NCI-H128 (cell line): Measurements from ENCODE around the gene FAM227A.
"Not testable (repeated sequence)": the region's sequence is repeated elsewhere in the genome, so short reads cannot be mapped to it uniquely, and the experiment has no call there.

Experiments
- DNase-seq: peaks from one replicate; lab custom pipeline; 2025; ENCODE audit not compliant: unreplicated experiment; lab: John Stamatoyannopoulos, UW

FAM227A gene

DNA sequence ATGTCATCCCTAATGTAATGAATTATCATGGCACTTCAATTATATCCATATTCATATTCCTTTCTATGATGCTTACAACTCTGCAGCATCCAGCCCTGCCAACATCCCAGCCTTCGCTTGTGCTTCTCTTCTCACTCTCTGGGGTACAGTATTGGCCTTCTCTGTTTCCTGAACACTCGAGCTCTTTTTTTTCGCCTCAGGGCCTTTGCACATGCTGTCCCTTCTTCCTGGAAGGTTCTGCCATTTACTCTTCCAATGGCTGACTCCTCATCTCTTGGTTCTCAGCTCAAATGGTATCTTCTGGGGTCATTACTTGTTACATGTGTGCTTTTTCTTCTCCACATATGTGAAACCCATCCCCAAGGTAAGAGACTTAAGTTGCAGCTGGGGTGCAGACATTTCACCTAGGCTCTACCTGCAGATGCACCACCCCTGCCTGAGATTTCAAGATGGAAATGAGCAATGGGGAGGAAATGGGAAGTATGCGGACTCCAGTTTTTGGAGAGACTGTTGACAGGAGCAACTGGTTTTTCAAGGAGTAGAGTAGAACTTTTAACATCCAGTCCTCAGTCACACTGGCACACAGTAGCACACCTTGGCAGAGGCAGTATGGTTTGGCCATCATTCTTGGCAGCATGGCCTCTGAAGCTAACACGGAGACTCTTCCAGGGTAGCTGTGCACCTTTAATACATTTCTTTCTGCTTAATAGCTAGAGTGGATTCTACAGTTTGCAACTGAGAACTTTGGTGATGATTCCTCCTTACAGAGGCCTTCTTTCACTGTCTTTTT is 43.8 kb downstream of the FAM227A start:
- DNase-seq = no peak

DNA sequence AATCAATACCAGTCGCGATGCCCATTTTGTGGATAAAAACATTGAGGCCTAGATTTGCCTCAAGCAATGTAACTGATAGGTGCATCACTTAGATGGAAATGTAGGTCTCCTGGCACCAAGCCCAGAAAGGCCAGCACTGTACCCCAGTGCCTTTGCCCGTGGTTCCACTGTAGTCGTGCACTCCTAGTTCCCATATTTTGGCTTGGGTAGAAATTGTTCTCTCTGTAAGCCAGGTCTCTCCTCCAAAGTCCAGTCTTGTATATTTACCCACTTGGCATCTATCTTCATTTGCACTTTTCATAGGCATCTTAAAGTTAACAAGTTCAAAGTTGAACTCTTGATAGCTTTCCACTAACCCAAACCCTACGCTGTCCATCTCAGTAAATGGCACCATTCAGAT is 44.6 kb downstream of the FAM227A start:
- no peak for DNase-seq

DNA sequence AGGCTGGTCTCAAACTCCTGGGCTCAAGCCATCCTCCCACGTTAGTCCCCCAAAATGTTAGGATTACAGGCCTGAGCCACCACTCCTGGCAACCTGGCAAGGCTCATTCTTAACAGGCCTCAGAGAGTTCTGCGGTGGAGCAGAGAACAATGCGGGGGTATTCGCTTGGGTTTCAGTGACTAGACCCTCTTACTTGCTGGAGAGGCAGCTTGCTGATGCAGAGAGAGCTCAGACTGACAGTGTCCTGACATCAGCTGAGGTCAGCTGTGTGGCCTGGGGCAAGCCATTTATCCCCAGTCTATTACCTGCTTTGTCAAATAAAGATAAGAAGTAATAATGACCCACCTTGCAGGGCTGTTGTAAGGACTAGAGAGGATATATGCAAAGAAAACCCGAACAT is 46.0 kb downstream of the FAM227A start:
- DNase-seq = no peak

DNA sequence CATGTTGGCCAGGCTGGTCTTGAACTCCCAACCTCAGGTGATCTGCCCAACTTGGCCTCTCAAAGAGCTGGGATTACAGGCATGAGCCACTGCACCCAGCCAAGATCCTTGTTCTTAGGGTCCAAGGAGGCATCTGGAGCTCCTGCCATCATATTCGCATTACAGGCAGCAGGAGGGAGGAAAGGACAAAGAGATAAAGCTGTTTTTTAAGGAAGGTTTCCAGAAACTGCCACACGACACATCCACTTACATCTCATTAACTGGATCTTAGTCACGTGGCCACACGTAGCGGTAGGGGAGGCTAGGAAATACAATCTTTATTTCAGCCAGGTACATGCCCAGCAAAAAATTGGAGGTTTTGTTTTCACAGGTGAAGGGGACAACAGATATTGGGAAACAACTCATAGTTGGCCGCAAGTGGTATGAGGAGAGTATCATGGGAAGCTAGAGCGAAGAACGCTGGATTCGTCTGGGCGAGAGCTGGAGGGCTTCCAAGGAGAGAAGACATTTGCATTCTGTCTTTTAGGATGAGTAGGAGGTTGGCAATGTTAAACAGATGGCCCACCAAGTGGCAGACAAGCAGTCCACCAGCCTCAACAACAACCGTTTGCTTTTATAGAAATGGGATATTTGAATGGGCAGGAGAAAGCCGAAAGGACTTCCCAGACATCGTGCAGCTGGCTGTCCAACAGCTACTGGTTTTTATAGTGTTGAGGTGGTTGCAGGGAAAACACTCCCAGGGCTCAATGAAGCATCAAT is 47.0 kb downstream of the FAM227A start:
- no peak for DNase-seq

DNA sequence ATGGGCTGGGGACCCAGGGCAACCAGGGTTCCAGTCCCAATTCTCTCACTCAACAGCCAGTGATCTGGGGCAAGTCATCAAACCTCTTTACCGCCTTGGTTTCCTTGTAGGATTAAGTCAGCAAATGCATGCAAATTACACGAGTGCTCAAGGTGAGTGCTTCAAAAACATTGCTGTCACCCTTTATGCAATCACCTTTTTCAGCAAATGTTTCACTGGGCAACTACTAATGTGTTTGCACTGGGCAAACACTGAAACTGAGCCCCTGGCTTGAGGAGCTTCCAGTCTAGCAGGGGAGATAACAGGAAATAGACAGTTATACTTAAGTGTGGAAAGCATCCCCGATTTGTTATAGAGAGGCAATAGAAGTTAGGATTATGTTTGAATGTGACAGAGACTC is 48.5 kb downstream of the FAM227A start:
- DNase-seq = no peak

DNA sequence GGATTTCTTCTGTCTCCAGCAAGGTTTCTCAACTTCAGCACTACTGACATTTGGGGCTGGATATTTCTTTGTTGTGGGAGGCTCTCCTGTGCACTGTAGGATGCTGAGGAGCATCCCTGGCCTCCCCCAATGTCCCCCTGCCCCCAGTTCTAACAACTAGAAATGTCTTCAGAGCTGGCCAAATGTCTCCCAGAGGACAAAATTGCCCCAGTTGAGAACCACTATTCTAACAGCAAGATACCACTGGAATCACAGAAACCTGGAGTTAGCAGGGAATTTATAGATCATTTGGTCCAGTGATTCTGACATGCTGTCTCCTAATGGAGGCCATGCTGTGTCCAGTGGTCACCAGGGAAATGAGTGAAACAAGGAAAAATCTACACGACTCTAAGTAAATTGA is 54.0 kb downstream of the FAM227A start:
- DNase-seq = no peak

DNA sequence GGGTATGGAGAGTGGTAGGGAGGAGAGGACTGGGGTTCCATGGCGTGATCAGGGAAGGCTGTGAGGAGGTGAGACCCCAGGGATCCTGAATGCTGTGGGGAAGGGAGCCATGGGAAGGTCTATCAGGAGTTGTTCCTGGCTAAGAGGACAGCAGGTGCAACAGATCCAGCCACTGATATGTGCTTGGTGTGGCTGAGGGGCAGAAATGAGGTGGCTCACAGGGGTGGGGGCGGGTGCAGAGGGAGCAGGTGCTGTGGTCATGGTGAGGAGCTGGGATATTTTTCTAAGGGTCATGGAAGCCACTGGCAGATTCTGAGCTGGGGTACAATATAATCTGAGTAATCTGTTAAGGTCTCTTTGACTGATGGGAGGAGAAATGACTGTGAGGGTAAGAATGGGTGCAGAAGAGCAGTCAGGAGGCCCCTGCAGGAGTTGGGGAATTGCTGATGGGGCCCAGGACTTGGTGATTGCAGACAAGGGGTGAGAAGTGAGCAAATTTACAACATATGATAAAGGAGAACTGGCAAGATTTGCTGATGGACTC is 54.9 kb downstream of the FAM227A start:
- no peak for DNase-seq

DNA sequence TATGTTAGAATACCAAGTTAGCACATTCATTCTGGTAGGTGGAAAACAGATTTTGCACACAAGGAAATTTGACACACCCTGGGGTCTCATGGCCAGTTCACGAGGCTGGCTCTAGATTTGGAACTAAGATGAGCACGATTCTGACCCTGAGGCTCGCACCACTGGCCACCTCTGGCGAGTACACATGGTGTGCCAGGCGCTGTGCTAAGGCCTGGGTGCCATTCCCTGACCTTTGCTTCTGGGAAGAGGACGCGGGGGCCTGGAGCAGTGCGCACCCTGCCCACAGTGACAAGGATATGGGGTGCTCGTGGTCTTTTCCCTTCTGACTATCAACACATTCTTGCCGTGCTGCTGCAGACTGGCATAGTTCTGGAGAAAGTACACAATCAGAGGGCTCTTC is 56.7 kb downstream of the FAM227A start:
- DNase-seq = no peak

DNA sequence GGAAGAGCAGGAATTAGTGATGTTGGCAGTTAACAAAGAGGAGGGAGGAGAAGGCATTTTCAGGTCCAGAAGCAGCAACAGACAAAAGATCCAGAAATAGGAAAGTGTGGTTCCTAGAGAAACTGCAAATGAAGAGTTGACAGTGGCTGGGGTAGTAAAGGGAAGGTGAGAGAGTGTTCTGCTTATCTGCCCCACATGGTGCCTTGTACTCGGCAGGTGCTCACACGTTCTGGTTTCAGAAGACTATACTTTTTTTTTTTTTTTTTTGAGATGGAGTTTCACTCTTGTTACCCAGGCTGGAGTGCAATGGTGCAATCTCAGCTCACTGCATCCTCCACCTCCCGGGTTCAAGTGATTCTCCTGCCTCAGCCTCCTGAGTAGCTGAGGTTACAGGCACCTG is 73.3 kb downstream of the FAM227A start:
- DNase-seq = not testable (repeated sequence)

DNA sequence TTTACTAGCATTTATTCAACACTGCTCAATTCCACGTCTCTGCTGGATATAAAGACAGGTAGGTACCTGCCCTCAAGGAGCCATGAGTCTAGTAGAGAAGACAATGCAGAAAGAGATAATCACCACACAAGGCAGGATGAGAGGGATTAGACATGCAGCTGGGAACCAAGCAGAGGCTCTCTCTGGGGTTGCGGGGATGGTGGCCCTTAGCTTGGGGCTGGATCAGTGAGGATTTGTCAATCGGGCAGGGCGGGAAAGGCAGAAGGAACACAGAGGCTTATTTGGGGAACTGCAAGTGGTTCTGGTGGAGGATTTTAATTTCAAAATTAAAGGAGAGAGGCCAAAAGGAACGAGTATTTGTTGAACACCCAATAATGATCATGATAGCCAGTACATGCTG is 77.7 kb downstream of the FAM227A start:
- no peak for DNase-seq

DNA sequence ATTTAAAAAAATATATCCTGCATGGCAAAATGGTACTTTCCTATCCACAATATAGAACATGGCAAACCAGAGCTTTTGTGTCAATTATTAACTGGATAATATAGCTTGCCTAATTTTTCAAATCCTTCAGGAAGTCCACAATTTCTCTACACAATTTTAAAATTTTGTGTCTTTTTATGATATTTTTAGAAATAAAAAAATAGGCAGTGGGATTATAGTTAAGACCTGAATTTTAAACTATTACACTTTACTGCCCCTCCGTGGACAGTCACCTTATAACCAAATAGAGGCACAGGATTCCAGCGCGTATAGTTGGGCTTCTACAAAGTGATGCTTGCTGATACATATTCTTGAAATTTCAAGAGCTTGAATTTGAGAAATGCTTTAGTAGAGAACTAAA is 84.1 kb downstream of the FAM227A start:
- no peak for DNase-seq

DNA sequence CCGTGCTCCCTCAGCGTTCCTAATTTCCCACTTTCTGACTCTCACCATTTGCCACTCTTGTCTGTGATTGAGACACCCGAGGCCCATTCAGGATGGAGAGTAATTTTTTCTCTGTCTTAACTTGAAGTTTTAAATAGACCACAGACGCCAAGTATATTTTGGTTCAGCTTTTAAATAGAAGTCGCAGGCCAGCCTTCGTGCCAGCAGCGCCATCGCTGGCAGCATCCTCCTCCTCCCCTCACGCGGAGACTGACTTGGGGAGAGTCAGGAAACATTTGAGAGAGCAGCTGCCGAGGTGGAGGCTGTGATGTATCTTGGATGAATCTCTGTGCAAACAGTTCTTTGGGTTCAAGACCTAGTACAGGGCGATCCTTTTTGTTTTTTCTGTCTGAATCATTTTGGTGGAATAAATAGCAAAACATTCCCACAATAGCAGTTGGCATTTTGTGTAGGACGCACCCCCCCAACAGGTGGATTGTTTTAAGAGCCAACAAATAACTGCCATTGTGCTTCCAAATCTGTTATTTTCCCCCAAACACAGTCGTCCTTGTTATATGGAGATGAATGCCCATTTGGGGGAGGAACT is 85.3 kb downstream of the FAM227A start:
- DNase-seq = no peak

DNA sequence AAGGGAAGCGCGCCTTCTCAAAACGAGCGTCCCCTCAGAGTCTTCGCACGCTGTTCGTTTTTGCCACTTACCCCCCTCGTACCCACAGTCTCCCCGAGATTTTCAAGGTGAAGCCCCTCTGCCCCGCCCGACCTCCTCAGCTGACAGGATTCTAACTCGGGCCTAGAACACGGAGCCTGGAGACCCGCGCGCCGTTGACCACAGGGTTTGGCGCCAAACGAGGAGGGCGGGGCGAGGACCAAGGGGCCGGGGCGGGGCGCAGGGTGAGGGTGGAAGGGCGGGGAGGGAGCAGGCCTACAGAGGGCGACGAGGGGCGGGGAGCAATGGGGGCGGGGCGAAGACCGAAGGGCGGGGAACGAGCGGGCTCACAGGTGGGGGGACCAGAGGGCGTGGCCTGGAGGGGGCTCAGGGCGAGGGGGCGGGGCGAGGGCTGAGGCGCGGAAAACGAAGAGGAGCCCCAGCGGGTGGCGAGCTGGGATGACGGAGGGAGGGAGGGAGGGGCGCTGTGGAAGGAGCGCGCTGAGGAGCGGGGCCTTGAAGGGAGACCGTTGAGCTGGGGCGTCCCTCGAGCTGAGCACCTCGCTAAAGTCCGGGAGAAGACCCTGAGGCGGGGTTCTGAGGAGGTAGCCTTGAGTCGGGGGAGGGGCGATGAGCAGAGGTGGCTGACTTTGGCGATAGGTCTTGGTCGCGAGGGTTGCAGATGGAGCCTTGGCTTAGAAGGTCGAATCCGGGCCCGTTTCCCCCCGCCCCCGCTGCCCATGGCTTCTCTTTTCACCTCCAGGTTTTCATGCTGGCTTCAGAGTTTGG is 86.0 kb downstream of the FAM227A start, which contains the start of gene DMC1:
TSS of gene DMC1 (minus strand) at position 212 of the 807 bp plus-strand sequence. CDS start 1,927 bp downstream, outside the sequence.
- DNase-seq = peak; percentile 16

DNA sequence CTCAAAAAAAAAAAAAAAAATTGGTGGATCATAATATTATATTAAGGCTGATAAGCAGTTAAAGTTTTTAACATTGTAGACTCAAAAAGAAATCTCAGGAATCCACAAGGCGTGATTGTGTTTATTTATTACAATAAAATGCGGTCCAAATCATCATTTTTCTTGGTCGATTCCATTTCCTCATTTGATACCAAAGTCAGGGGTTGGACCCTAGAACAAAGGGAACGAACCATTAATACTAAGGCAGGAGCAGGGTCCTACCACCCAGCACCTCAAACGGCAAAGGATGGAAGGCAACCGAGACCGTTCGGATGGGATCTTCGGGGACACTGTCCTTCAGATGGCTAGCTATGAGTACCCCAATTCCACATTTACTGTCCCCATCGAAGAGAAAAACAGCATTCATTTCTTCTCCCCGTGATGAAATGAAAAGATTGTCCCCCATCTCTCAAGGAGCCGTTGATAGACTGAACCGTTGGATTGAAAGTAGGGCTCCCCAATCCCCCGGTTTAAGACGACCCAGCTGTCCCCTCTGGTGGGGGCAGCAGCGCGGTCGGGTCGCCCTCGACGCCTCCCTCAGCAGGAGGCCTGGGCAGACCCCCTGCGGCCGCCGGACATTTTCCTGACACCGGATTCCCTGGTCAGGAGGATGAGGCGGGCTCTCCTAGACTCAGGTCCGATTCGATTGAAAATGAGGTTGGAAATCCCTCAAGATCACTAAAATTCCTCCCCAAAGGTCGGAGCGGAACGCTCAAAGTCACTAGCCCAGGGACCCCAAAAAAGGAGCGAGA is 86.8 kb downstream of the FAM227A start:
- no peak for DNase-seq

DNA sequence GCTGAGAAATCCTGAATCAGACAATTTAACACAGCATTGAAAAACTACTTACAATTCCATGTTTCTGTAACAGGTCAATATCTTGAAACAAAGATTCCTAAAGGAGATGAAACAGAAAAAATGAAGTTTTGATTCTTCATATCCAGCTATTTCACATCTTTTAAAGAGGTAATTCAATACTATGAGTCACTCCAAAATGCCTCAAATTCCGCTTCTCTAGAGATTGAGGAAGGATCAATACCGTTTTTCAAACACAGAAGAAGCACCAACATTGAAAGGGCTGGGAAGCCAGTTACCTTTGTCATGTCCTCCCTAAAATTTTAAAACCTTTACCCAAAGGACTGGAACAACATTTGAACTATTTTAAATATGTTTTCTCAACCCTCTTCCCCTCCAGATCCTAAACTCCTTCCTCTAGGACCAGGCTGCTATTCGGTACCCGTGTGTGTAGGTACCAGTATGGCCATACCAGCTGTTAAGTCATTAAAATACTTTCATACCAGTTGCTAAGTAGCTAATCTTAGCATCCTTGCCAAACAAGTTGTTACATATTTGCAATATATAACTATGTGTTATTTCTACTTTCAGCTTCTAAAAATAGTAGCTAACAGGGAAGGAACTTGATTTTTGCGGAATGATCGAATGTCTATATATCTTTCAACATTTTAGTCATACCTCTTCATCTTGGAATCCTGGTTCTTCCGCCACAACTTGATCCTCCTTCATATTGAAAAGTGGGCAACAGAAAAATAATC is 88.5 kb downstream of the FAM227A start:
- no peak for DNase-seq

DNA sequence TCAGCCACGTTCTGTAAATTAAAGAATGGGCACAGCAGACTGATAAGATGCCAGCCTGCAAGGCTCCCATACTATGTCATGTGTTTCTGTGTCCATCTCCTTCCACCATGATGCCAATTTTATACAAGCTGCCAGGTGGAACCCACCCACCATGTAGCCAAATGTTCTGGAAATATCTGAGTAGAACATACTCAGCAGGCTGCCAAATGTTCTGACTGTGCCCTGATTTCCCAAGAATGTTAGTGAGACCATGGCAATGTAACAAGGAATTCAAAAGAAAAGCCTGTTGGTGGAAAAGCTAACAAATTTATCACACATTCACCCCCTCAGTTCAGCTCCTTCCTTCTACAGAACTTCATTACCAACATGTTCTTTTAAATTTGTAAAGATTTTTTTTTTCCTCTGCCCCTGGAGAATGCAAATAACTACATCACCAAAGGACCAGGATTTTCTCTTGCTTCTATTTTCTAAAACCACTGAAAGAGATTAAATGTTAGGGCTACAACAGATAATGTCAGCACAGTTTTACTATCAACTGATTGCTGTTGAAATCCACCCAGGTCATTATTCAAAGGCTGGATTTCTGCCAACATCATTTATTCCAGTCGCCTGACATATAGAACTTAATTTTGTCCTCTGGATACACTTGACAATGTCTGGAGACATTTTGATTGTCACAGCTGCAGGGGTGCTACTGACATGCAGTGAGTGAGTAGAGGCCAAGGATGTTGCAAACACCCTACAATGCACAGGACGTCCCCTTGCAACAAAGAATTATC is 89.3 kb downstream of the FAM227A start:
- DNase-seq = no peak

DNA sequence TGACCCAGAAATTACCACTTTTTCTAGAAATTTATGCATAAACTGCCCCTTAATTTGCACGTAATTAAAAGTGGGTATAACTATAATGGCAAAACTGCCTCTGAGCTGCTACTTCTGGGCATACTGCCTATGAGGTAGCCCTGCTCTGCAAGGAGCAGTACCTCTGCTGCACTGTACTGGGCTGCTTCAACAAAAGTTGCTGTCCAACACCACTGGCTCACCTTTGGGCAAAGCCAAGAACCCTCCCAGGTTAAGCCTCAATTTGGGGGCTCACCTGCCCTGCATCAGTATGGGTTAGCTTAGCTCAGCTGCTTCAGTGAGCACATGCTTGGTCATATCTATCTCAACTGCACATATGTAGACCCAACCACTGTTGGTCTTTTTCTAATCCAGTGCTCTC is 90.8 kb downstream of the FAM227A start:
- DNase-seq = no peak

DNA sequence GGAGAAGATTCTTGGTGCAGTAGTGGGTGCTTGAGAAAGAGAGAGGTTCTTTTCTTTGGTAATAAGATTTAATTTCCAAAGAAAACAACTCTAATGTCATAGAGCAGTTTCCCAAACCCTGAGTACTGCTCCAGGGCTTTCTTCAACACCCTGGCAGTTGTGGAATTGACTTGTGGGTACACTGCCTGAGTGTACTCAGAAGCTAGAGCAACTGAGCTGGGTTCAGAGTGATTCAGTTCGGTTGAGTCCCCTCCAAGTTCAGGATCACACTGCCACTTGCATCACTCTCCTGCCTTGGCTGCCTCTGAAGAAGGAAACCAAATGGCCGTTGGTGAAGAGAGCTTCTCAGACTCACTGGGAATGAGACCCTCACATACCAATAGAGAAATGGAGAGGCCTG is 91.5 kb downstream of the FAM227A start:
- no peak for DNase-seq

DNA sequence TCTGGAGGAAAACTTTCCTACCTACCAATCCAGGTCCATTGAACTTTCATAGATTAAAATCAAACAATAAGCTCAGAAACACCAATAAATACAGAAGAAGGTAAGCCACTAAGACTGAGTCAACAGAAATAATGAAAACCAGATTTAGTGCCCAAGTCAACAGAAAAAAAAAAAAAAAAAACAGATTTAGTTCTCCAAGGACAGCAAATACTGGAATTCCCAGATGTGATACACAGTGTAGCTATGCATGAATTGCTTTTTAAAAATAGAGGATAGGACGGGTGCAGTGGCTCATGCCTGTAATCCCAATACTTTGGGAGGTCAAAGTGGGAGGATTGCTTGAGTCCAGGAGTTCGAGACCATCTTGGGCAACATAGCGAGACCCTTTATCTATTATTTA is 101.9 kb downstream of the FAM227A start:
- DNase-seq = no peak
